HEK293T (cell line): Measurements from ENCODE around the gene PPP1R14D.

Source experiments
- CTCF ChIA-PET: fragments of 350-600 bp; formaldehyde crosslinking; extraction: SDS; loops from one replicate; lab custom pipeline; 2021; ENCODE audit warnings: antibody characterized with exemption, inconsistent platforms; lab: Yijun Ruan, JAX
- POLR2A ChIA-PET: fragments of 350-600 bp; formaldehyde crosslinking; extraction: SDS; loops from one replicate; lab custom pipeline; 2020; ENCODE audit warnings: antibody characterized with exemption, inconsistent platforms; lab: Yijun Ruan, JAX
- DNase-seq: peaks from one replicate; pipeline ENCODE4 v3.0.0; 2012; ENCODE audit warnings: mixed read lengths; ENCODE audit errors: extremely low spot score
- ARNT ChIP-seq: fragments of 450-650 bp; IDR thresholded peaks from 2 replicates; pipeline ENCODE4 v1.6.1; 2017; ENCODE audit warnings: mild to moderate bottlenecking
- BHLHE40 ChIP-seq: fragments of 450-650 bp; IDR thresholded peaks from 2 replicates; pipeline ENCODE4 v1.6.1; 2016; ENCODE audit warnings: mild to moderate bottlenecking, moderate library complexity, borderline replicate concordance
- CTBP1 ChIP-seq: fragments of 450-650 bp; IDR thresholded peaks from 2 replicates; pipeline ENCODE4 v1.6.1; 2016; ENCODE audit warnings: borderline replicate concordance
- ELF4 ChIP-seq: fragments of 450-650 bp; IDR thresholded peaks from 2 replicates; pipeline ENCODE4 v1.6.1; 2017; ENCODE audit warnings: antibody characterized with exemption
- FOXA1 ChIP-seq: fragments of 450-650 bp; IDR thresholded peaks from 2 replicates; pipeline ENCODE4 v1.6.1; 2016; ENCODE audit warnings: mild to moderate bottlenecking
- FOXK2 ChIP-seq: fragments of 450-650 bp; IDR thresholded peaks from 2 replicates; pipeline ENCODE4 v1.6.1; 2016; ENCODE audit warnings: mild to moderate bottlenecking
- FOXM1 ChIP-seq: fragments of 450-650 bp; IDR thresholded peaks from 2 replicates; pipeline ENCODE4 v1.6.1; 2017; ENCODE audit warnings: mild to moderate bottlenecking, borderline replicate concordance
- HDGF ChIP-seq: fragments of 450-650 bp; IDR thresholded peaks from 2 replicates; pipeline ENCODE4 v1.6.1; 2017; ENCODE audit warnings: antibody characterized with exemption, borderline replicate concordance
- L3MBTL2 ChIP-seq: fragments of 450-650 bp; conservative IDR thresholded peaks from 2 replicates; pipeline ENCODE4 v1.6.1; 2016; ENCODE audit warnings: mild to moderate bottlenecking
- LEF1 ChIP-seq: fragments of 450-650 bp; IDR thresholded peaks from 2 replicates; pipeline ENCODE4 v1.6.1; 2017; ENCODE audit warnings: mild to moderate bottlenecking, borderline replicate concordance
- NFRKB ChIP-seq: fragments of 450-650 bp; IDR thresholded peaks from 2 replicates; pipeline ENCODE4 v1.6.1; 2016; ENCODE audit warnings: mild to moderate bottlenecking, moderate library complexity
- PKNOX1 ChIP-seq: fragments of 450-650 bp; IDR thresholded peaks from 2 replicates; pipeline ENCODE4 v1.6.1; 2016
- SP1 ChIP-seq: fragments of 450-650 bp; IDR thresholded peaks from 2 replicates; pipeline ENCODE4 v1.6.1; 2017
- SUZ12 ChIP-seq: fragments of 450-650 bp; IDR thresholded peaks from 2 replicates; pipeline ENCODE4 v1.6.1; 2016; ENCODE audit warnings: mild to moderate bottlenecking
- TARDBP ChIP-seq: fragments of 450-650 bp; IDR thresholded peaks from 2 replicates; pipeline ENCODE4 v1.6.1; 2016
- ZNF384 ChIP-seq: fragments of 450-650 bp; IDR thresholded peaks from 2 replicates; pipeline ENCODE4 v1.6.1; 2016

PPP1R14D gene

GRCh38 chr15:40826423-40827075 is 2.0 kb downstream of the PPP1R14D start:
- CTCF ChIA-PET: no interaction called here
- no peak for DNase-seq
- TF ChIP-seq NFRKB: no peak
- no peak for TF ChIP-seq HDGF
- no peak for TF ChIP-seq CTBP1
- no peak for TF ChIP-seq SUZ12
- no peak for TF ChIP-seq ZNF384
- no peak for TF ChIP-seq PKNOX1
- TF ChIP-seq BHLHE40: no peak
- no peak for TF ChIP-seq TARDBP
- TF ChIP-seq ELF4: no peak
- TF ChIP-seq FOXM1: no peak
- TF ChIP-seq ARNT: no peak
- no peak for TF ChIP-seq FOXA1
- TF ChIP-seq SP1: no peak
- no peak for TF ChIP-seq L3MBTL2
- TF ChIP-seq LEF1: no peak
- TF ChIP-seq FOXK2: no peak
- POLR2A ChIA-PET: no interaction called here

GRCh38 chr15:40825661-40826422 is 2.7 kb downstream of the PPP1R14D start:
- POLR2A ChIA-PET: no interaction called here
- TF ChIP-seq FOXM1: no peak
- CTCF ChIA-PET: no interaction called here
- peak; percentile 1 for DNase-seq

- DNase-seq: no peak
- POLR2A ChIA-PET: no interaction called here
- TF ChIP-seq TARDBP (no peak), HDGF (no peak), BHLHE40 (no peak), ELF4 (no peak), PKNOX1 (no peak), CTBP1 (no peak), FOXK2 (no peak), FOXM1 (no peak)
- CTCF ChIA-PET: interaction anchor here (0.7 kb wide), 1 partner anchor 12 kb away, joined by 3 read pairs; no protein-coding TSS in a partner anchor
These were observed 4.8 kb downstream of the PPP1R14D start for GRCh38 chr15:40823572-40824343.

GRCh38 chr15:40821195-40821594 is 7.3 kb downstream of the PPP1R14D start:
- ChIA-PET POLR2A (no interaction called here), CTCF (no interaction called here)
- no peak for TF ChIP-seq SP1
- no peak for TF ChIP-seq CTBP1
- no peak for TF ChIP-seq FOXM1
- no peak for TF ChIP-seq ARNT
- no peak for DNase-seq

GRCh38 chr15:40819048-40819447 is 9.5 kb downstream of the PPP1R14D start:
- CTCF ChIA-PET: interaction anchor here (1.4 kb wide), 1 partner anchor 39 kb away, joined by 3 read pairs; no protein-coding TSS in a partner anchor
- TF ChIP-seq ELF4 (no peak), LEF1 (no peak), NFRKB (no peak), PKNOX1 (no peak), ZNF384 (no peak), SP1 (no peak), BHLHE40 (no peak), L3MBTL2 (no peak), HDGF (no peak)

GRCh38 chr15:40815042-40815698 is 13.3 kb downstream of the PPP1R14D start:
- DNase-seq: no peak
- ChIA-PET POLR2A (interaction anchor here (0.9 kb wide), 1 partner anchor 8 kb away, joined by 5 read pairs; the partner anchor contains the start of genes DNAJC17 and ZFYVE19), CTCF (interaction anchor here (1.0 kb wide), 1 partner anchor 42 kb away, joined by 3 read pairs; no protein-coding TSS in a partner anchor)
- TF ChIP-seq SUZ12 (no peak), PKNOX1 (no peak), ZNF384 (no peak), TARDBP (no peak), FOXM1 (no peak), HDGF (no peak)

More at GRCh38 chr15:40819048-40819447, 9.5 kb downstream of the PPP1R14D start:
- POLR2A ChIA-PET: no interaction called here
- DNase-seq: no peak
